Keratinocyte (primary cell): ENCODE data around the gene PPP1R14B.

Source experiments
- CTCF ChIP-seq, 3 experiments: IDR thresholded peaks in 1 of 3; conservative IDR thresholded peaks in 1 of 3; optimal IDR thresholded peaks in 1 of 3; 2 replicates in 2 of 3; 3 replicates in 1 of 3; pipeline versions ENCODE3 to v1.5.1; 2011; ENCODE audit warnings: low read length in 3 of 3, mild to moderate bottlenecking in 3 of 3, moderate library complexity in 2 of 3, control low read depth in 1 of 3, inconsistent platforms in 1 of 3; ENCODE audit not compliant: insufficient read depth in 2 of 3; ENCODE audit errors: extremely low read depth in 1 of 3
- EZH2 ChIP-seq: IDR thresholded peaks from one replicate; pipeline ENCODE4 v1.6.1; 2012; ENCODE audit warnings: inconsistent platforms, mild to moderate bottlenecking, low read length, moderate library complexity

- TF ChIP-seq CTCF (optimal IDR thresholded peaks at IDR 0.05 in 1 of 3, IDR thresholded peaks at IDR 0.05 in 1 of 3, conservative IDR thresholded peaks at IDR 0.05 in 1 of 3; ENCODE audit: extremely low read depth in 1 of 3, insufficient read depth in 2 of 3, low read length in 3 of 3), result no peak
- no peak for TF ChIP-seq EZH2
These were observed 8.7 kb upstream of the PPP1R14B start for GRCh38 chr11:64255135-64256128.
